HL-60 (cell line): ENCODE measurements around the gene NT5E.

Source experiments
- DNase-seq, 2 experiments: peaks; one replicate each; pipeline ENCODE4 v3.0.0-alpha.2; 2010 to 2020; ENCODE audit warnings: low read depth in 1 of 2, low spot score in 1 of 2
- H3K27ac ChIP-seq: fragments of 250-450 bp; sonication (Bioruptor Pico); replicated peaks from 2 replicates; pipeline ENCODE4 v1.5.1; 2020; ENCODE audit warnings: mild to moderate bottlenecking, moderate library complexity
- H3K27me3 ChIP-seq: fragments of 250-450 bp; sonication (Bioruptor Pico); 2 replicates; pipeline ENCODE4 v1.5.1; 2021; ENCODE audit warnings: mild to moderate bottlenecking, moderate library complexity; ENCODE audit not compliant: insufficient read depth, poor library complexity, severe bottlenecking
- H3K4me3 ChIP-seq: replicated peaks from 2 replicates; pipeline ENCODE4 v1.5.1; 2011; ENCODE audit warnings: mild to moderate bottlenecking, control low read depth, low read length; ENCODE audit not compliant: insufficient read depth
- GABPA ChIP-seq: IDR thresholded peaks from 2 replicates; pipeline ENCODE4 v1.6.1; 2012; ENCODE audit warnings: low read depth
- POLR2AphosphoS5 ChIP-seq: IDR thresholded peaks from 2 replicates; pipeline ENCODE4 v1.6.1; 2012; ENCODE audit warnings: low read depth
- SPI1 ChIP-seq: IDR thresholded peaks from 2 replicates; pipeline ENCODE4 v1.6.1; 2012; ENCODE audit warnings: low read depth, mild to moderate bottlenecking, borderline replicate concordance
- TF ChIP-seq, protein P1 (sequence below): IDR thresholded peaks from 2 replicates; pipeline ENCODE4 v1.6.1; 2012; ENCODE audit warnings: low read depth; ENCODE audit not compliant: insufficient replicate concordance
- TF ChIP-seq, protein P2 (sequence below): IDR thresholded peaks from one replicate; pipeline ENCODE4 v1.5.1; 2011; ENCODE audit warnings: low read length, control low read depth, inconsistent platforms; ENCODE audit not compliant: insufficient read depth

Gene NT5E

DNA sequence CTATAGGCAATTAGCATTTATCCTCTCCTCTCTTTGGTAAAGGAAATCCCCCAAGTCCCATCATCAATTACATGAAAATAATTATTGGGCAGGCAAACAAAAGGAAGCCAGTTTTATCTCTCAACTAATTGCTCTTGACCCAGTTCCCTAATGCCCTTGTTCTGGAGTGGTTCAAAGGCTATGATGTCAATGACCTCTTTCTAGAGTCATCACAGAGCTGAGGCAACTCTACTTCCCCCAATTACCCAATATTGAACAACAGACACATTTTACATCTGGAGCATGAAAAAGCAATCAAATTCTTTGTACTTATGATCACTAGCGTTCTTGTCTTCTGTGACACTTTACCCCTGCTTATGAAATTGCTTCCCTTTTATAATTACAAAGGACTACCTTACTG lies 43.5 kb downstream of the NT5E start:
- peak; percentile 47 to 68 for DNase-seq
- Histone ChIP-seq H3K27me3 (no peaks in the 10 kb centered on the region), H3K27ac (no peak overlapping the region), H3K4me3 (no peak overlapping the region)
- TF ChIP-seq, protein P1, sequence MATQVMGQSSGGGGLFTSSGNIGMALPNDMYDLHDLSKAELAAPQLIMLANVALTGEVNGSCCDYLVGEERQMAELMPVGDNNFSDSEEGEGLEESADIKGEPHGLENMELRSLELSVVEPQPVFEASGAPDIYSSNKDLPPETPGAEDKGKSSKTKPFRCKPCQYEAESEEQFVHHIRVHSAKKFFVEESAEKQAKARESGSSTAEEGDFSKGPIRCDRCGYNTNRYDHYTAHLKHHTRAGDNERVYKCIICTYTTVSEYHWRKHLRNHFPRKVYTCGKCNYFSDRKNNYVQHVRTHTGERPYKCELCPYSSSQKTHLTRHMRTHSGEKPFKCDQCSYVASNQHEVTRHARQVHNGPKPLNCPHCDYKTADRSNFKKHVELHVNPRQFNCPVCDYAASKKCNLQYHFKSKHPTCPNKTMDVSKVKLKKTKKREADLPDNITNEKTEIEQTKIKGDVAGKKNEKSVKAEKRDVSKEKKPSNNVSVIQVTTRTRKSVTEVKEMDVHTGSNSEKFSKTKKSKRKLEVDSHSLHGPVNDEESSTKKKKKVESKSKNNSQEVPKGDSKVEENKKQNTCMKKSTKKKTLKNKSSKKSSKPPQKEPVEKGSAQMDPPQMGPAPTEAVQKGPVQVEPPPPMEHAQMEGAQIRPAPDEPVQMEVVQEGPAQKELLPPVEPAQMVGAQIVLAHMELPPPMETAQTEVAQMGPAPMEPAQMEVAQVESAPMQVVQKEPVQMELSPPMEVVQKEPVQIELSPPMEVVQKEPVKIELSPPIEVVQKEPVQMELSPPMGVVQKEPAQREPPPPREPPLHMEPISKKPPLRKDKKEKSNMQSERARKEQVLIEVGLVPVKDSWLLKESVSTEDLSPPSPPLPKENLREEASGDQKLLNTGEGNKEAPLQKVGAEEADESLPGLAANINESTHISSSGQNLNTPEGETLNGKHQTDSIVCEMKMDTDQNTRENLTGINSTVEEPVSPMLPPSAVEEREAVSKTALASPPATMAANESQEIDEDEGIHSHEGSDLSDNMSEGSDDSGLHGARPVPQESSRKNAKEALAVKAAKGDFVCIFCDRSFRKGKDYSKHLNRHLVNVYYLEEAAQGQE = no peak
- TF ChIP-seq POLR2AphosphoS5 (no peak), SPI1 (no peak), GABPA (no peak)
- TF ChIP-seq, protein P2, sequence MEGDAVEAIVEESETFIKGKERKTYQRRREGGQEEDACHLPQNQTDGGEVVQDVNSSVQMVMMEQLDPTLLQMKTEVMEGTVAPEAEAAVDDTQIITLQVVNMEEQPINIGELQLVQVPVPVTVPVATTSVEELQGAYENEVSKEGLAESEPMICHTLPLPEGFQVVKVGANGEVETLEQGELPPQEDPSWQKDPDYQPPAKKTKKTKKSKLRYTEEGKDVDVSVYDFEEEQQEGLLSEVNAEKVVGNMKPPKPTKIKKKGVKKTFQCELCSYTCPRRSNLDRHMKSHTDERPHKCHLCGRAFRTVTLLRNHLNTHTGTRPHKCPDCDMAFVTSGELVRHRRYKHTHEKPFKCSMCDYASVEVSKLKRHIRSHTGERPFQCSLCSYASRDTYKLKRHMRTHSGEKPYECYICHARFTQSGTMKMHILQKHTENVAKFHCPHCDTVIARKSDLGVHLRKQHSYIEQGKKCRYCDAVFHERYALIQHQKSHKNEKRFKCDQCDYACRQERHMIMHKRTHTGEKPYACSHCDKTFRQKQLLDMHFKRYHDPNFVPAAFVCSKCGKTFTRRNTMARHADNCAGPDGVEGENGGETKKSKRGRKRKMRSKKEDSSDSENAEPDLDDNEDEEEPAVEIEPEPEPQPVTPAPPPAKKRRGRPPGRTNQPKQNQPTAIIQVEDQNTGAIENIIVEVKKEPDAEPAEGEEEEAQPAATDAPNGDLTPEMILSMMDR = no peak

DNA sequence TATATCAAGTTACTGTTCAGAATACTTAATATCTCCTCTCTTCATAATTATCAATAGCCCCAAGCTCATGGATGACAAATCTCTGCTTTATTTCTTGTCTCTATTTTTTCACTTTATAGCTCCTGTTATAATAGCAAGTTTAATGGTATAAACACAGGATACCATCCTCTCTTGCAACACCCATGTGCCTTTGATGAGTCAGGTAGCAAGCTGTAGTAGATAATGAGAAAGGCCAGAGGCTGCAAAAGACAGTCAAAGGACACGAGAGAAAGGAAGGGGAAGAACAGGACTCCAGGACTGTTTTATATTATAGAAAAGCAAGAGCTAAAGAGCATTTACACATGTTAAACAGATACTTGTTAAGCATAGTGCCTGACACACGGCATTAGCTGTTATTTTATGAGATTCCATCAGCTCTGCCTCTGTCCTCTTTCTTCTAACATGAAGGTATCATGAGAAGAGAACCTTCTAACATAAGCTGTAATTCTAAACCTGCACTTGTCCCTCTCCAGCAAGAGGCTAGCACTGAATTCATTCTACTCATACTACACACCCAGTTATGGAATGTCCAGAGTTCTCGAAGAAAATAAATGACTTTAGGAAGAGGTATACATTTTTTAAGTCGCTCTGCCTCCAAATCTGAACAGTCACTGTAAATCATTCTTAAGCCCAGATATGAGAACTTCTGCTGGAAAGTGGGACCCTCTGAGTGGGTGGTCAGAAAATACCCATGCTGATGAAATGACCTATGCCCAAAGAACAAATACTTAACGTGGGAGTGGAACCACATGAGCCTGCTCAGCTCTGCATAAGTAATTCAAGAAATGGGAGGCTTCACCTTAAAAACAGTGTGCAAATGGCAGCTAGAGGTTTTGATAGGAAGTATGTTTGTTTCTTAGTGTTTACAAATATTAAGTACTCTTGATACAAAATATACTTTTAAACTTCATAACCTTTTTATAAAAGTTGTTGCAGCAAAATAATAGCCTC lies 45.0 kb downstream of the NT5E start:
- DNase-seq = peak in 1 of 2 experiments; percentile 31
- H3K27ac ChIP-seq = no peak overlapping the region
- H3K4me3 ChIP-seq = no peak overlapping the region
- TF ChIP-seq SPI1 = no peak
- TF ChIP-seq, protein P1 = no peak
- no peak for TF ChIP-seq POLR2AphosphoS5
- TF ChIP-seq, protein P2 = no peak
- TF ChIP-seq GABPA = no peak
- H3K27me3 ChIP-seq = no peaks in the 10 kb centered on the region

DNA sequence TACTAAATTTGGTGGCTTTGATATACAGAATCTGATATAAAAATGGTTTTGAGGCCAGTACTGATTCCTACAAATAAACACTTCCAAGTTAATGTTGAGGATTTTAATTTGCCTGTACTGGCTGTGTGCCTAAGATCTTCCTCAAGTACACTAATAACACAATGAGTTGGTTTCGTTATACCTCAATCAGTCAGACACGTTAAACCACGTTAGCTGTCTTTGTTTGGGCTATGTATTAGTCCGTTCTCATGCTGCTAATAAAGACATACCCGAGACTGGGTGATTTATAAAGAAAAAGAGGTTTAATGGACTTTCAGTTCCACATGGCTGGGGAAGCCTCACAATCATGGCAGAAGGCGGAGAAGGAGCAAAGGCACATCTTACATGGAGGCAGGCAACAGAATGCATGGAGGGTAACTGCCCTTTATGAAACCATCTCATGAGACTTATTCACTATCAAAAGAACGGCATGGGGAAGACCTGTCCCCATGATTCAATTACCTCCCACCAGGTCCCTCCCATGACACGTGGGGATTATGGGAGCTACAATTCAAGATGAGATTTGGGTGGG lies 46.2 kb downstream of the NT5E start:
- no peak overlapping the region for H3K27ac ChIP-seq
- TF ChIP-seq, protein P2 = no peak
- TF ChIP-seq SPI1 (no peak), GABPA (no peak), POLR2AphosphoS5 (no peak)
- TF ChIP-seq, protein P1 = no peak
- no peak for DNase-seq

More for the DNA sequence above, 46.2 kb downstream of the NT5E start:
- Histone ChIP-seq H3K27me3 (no peaks in the 10 kb centered on the region), H3K4me3 (no peak overlapping the region)
